ENCODE measurements around the gene THPO. TPM values are rescaled to one million over a fixed set of nuclear protein-coding genes. Genes with fewer than 3 reads are reported as not detected.

The THPO gene
- total and polyA plus RNA-seq, 12 donors = 0.16 to 1.3 (median 0.56) TPM; not detected in 3

DNA sequence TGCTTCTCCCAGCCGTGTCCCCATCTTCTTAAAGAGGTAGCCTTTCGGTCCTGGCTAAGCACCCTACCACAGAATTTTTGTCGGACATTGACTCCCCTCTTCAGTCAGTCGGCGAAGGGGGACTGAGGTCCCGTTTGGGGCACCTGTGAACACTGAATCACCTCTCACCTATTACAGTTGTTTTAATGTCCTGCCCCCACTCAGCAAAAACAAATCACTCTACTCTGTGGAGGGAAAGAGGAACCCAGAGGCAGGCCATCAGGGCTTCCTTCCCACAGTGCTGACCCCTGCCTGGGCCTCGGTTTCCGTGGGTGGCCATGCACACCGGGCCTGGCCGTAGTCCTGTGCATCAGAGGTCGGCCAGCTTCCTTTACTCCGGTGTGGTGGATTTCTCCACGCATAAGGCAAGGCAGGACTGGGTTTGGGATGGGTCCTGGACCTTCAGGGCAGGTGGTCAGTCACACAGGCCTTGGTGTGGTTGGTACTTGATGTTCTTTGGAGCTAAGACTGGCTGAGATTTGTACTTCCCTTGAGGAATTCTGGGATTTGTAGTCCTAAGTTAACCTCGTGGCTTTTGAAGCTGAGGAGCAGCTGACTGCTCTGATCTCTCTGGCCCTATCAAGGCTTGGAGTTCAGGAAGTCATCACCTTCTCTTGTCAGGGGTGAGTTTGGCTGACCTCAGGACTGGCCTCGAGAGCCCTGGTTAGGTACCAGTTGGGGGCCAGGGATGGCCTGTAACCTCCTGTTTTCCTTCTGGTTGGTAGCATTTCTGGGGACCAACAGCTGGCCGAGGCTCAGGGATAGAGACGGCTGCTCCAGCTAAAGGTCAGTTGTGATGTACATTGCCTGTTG lies 41.2 kb downstream of the THPO start:
- DNase-seq = peak in 1 of 2 donors; percentile 57
- intact Hi-C loops (cut with DNase I) = loop anchor here in 2 of 10 donors (1.0 to 10.0 kb wide), 4 partner anchors 16 to 152 kb away; partner anchors contain the start of genes ABCF3 (in 1 of the 2) and PSMD2 (in 1 of the 2)
- WGBS, 2 donors = 10 to 12% methylated on average over 17 of the region's 17 CpGs

DNA sequence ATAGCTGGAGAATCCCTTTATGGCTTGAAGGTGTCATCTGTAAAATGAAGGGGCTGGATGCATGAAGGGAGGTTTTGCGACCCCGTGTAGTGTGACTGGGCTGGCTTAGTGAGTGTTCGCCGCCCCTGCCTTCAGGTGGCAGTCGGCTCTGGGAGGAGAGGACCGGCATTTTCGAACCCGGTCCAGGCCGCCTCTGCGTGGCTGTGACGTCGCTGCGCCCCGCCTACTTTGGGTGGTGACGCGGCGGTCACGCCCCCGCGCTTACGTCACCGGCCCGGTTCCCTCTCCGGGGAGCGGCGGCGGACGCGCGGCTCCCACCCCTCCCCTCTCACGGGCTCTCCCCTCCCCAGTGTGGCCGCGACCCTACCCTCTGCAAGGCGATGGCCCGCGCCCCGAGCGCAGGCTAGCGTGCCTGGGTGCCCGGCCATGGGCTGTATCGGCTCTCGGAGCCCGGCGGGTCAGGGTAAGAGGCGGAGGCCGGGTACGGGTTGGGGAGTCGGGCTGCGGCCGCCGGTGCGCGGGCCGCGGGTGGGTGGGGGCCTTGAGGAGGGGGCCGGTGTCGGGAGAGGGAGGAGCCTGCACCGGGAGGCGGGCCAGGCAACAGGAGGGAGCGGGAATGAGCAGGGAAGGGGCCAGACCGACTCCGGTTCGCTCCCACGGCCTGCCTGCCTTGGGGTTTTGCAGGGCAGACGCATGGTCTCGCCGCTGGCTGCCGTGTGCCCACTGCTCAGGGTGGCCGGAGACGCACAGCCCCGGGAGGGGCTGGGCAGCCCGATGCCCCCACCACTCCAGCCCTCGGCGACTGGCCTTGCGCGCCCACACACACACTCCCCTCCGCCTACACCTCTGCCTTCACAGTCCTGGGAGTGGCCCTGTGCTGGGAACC lies 42.1 kb downstream of the THPO start:
- ATAC-seq = peak; percentile 63 to 75 (median 68)

More for the DNA sequence above, 41.2 kb downstream of the THPO start:
- ATAC-seq = peak; percentile 21 to 61 (median 44)
- Histone ChIP-seq H3K9me3 (no peaks in the 10 kb centered on the region), H3K27ac (peak overlapping the region; percentile 81 to 99 (median 96)), H3K4me1 (peaks cover 18 to 73% (median 45%) of the 10 kb centered on the region in 9 donors), H3K27me3 (no peaks in the 10 kb centered on the region), H3K4me3 (peak overlapping the region; percentile 51 to 96 (median 82)), H3K36me3 (peaks cover 0 to 49% (median 29%) of the 10 kb centered on the region in 9 donors)
- no peak for TF ChIP-seq CTCF (IDR thresholded peaks at IDR 0.05)

DNA sequence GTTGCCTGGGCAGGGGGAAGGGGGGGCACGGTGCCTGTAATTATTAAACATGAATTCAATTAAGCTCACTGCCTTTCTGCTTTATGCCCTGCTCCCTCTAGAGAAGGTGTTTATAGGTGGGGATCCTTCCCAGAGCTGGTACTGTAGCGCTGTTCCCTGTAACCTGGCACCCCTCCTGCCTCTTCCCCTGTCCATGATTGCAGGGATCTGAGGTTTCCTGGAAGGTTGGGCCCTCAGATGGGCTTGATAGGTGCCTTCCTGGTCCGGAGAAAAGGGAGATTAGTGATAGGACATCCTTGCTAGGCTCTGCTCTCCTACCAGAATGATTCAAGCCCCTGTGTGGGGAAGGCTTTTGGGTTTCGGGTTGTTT lies 42.7 kb downstream of the THPO start:
- peak overlapping the region in 8 of 10 donors; percentile 58 to 96 (median 82) for H3K4me3 ChIP-seq

More for the DNA sequence above, 42.1 kb downstream of the THPO start:
- Histone ChIP-seq H3K4me3 (peak overlapping the region; percentile 51 to 96 (median 82)), H3K4me1 (peaks cover 18 to 65% (median 45%) of the 10 kb centered on the region in 9 donors), H3K9me3 (no peaks in the 10 kb centered on the region), H3K27ac (peak overlapping the region; percentile 81 to 99 (median 96)), H3K27me3 (no peaks in the 10 kb centered on the region), H3K36me3 (peaks cover 0 to 49% (median 34%) of the 10 kb centered on the region in 9 donors)
- intact Hi-C loops (cut with DNase I) = loop anchor here in 3 of 10 donors (2.0 to 10.0 kb wide), 4 partner anchors 21 to 151 kb away; partner anchors contain the start of genes ABCF3 (in 1 of the 3), EIF4G1 (in 1 of the 3) and PSMD2 (in 1 of the 3)
- DNase-seq = peak; percentile 88 to 91
- WGBS, 2 donors = 0% methylated on average over 51 to 77 of the region's 77 CpGs
- no peak for TF ChIP-seq CTCF (IDR thresholded peaks at IDR 0.05)

More for the DNA sequence above, 42.7 kb downstream of the THPO start:
- no peaks in the 10 kb centered on the region for H3K9me3 ChIP-seq
- H3K4me1 ChIP-seq = peaks cover 18 to 63% (median 45%) of the 10 kb centered on the region in 9 donors
- peak overlapping the region; percentile 81 to 99 (median 96) for H3K27ac ChIP-seq
- DNase-seq (no peak), ATAC-seq (no peak)
- intact Hi-C loops (cut with DNase I) = loop anchor here in 2 of 10 donors (2.0 to 10.0 kb wide), 2 partner anchors 20 to 150 kb away; partner anchors contain the start of genes ABCF3 (in 1 of the 2) and EIF4G1 (in 1 of the 2)
- TF ChIP-seq CTCF (IDR thresholded peaks at IDR 0.05) = no peak
- H3K27me3 ChIP-seq = no peaks in the 10 kb centered on the region
- peaks cover 0 to 53% (median 40%) of the 10 kb centered on the region in 9 donors for H3K36me3 ChIP-seq
- WGBS, 2 donors = 55 to 60% methylated on average over 4 of the region's 4 CpGs

All from heart right ventricle (tissue), 16 donors.